ENCODE data around the gene IL6R.

IL6R gene

DNA sequence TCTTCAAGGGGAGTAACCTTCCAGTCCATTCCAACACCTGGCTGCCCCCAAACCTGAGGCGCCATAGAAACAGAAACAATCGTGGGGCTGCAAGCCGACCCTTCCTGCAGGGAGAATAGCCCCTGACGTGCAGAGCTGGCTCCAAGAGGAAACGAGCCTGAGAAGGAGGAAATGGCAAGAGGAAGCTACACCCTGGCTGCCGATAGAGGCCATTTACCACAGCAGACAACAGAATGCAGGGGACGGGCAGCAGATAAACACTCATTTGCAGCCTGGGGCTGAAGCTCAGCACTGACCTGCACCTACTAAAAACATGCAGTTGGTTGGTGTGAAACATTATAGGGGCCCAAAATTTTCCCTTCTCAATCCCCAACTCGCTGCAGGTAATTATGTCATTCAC lies 88.1 kb downstream of the IL6R start:
- TF ChIP-seq POLR2AphosphoS5 (IDR thresholded peaks at IDR 0.05; ENCODE audit: borderline replicate concordance, low read depth, low read length) (no peak), FOXP2 (optimal IDR thresholded peaks at IDR 0.05; ENCODE audit: control extremely low read depth, extremely low read length, insufficient read depth) (no peak), EZH2 (IDR thresholded peaks at IDR 0.05) (no peak)
- H3K27ac ChIP-seq: no peak overlapping the region

DNA sequence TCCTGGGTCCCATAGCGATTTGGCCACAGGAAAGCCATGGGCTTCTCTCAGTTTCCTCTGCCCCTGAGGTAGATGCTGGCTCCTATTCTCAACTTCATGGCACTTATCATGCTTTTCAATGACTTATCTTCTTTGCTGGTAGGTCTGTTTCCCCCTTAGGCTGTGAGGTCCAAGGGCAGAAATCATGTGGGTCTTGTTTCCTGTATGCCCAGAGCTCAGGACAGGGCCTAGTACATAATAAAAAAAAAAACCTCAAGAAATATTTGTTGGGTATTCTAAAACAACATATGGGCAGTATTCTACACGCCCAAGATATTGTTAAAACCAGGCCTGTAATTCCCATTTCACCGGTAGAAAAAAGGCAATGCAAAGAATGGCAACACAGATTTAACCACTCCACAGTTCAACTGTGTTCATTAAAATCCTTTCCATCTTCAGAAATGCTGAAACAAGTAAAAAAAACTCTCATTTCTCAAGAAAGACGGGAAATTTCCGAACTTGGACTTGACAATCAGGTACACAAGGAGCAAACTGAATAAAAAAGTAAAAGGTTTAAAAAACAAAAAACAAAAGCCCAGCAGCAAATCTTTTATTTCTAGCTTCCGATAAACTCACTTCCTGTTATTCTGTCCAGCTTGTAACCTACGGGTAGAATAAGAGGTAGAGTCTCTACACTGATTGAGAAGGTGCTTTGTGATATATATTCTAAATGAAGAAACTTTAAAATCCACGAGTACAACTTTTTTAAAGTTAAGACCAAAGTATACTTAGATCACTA lies 90.5 kb downstream of the IL6R start:
- H3K9ac ChIP-seq (ENCODE audit: insufficient read length): no peak overlapping the region
- no peak overlapping the region for H3K27ac ChIP-seq
- no peak for DNase-seq (ENCODE audit: low read depth, low spot score)
- TF ChIP-seq EZH2 (IDR thresholded peaks at IDR 0.05) (no peak), POLR2AphosphoS5 (IDR thresholded peaks at IDR 0.05; ENCODE audit: borderline replicate concordance, low read depth, low read length) (no peak), FOXP2 (optimal IDR thresholded peaks at IDR 0.05; ENCODE audit: control extremely low read depth, extremely low read length, insufficient read depth) (no peak)
- no peak overlapping the region for H3K4me3 ChIP-seq
- no peaks in the 10 kb centered on the region for H3K36me3 ChIP-seq (ENCODE audit: insufficient read depth, low read length)
- no peaks in the 10 kb centered on the region for H3K9me3 ChIP-seq (ENCODE audit: low read depth, low read length)

More for the DNA sequence above, 88.1 kb downstream of the IL6R start:
- no peak for DNase-seq (ENCODE audit: low read depth, low spot score)
- no peak overlapping the region for H3K4me3 ChIP-seq
- H3K9me3 ChIP-seq (ENCODE audit: low read depth, low read length): no peaks in the 10 kb centered on the region
- no peaks in the 10 kb centered on the region for H3K36me3 ChIP-seq (ENCODE audit: insufficient read depth, low read length)
- no peak overlapping the region for H3K9ac ChIP-seq (ENCODE audit: insufficient read length)

DNA sequence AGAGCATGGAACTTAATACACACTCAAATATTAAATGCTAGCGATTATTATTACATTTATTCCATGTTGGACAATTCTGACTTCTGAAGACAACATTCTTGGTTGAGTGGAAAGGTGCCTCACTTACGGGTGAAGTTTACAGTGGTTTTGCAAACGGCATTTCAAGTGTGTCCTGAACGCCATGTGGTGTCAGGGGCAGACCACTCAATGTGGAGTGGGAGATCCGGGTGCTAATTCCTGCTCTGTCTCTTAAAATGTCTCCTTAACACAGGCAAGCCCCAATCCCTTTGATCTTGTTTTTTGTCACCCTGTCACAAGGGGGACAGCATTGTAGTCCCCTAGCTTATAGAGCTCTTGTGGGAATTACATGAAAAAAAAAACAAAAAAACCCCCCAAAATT lies 91.2 kb downstream of the IL6R start:
- H3K9me3 ChIP-seq (ENCODE audit: low read depth, low read length): no peaks in the 10 kb centered on the region
- DNase-seq (ENCODE audit: low read depth, low spot score): no peak
- TF ChIP-seq FOXP2 (optimal IDR thresholded peaks at IDR 0.05; ENCODE audit: control extremely low read depth, extremely low read length, insufficient read depth) (no peak), EZH2 (IDR thresholded peaks at IDR 0.05) (no peak), POLR2AphosphoS5 (IDR thresholded peaks at IDR 0.05; ENCODE audit: borderline replicate concordance, low read depth, low read length) (no peak)
- no peaks in the 10 kb centered on the region for H3K36me3 ChIP-seq (ENCODE audit: insufficient read depth, low read length)
- no peak overlapping the region for H3K4me3 ChIP-seq
- no peak overlapping the region for H3K9ac ChIP-seq (ENCODE audit: insufficient read length)
- H3K27ac ChIP-seq: no peak overlapping the region

DNA sequence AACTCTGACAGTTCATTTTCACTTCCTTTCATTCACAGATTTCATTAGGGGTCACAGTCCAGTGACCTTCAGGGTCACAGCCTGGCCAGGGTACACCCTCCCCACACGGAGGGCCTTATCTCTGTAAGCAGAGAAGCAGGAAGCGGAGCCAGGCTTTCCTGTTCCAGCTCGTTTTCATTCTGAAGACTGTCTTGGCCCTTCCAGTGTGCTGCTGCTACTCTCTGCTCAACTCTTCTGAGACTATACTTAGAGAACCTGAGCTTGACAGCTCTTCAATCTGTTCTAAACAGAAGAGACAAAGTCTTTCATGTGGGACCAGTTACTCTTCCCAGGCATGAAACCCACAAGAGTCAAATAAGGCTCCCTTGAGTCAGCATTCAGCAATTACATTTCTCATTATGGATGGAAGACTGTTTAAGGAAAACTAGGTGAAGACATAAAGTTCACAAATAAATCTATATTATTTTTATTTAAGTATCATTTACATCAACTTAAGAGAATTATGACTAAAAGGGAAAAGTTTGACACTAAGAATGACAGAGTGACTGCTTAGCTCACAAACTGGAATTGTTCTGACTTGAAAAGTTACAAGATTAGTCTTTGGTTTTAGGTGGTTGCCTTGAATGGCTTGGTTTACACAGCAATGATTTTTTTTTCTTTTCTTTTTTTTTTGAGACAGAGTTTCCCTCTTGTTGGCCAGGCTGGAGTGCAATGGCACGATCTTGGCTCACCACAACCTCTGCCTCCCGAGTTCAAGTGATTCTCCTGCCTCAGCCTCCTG lies 92.1 kb downstream of the IL6R start:
- Histone ChIP-seq H3K27ac (0 out of 2 replicates have a peak overlapping the region, but pooled peaks have one; percentile 51), H3K9ac (ENCODE audit: insufficient read length) (no peak overlapping the region), H3K9me3 (ENCODE audit: low read depth, low read length) (no peaks in the 10 kb centered on the region), H3K36me3 (ENCODE audit: insufficient read depth, low read length) (no peaks in the 10 kb centered on the region), H3K4me3 (no peak overlapping the region)
- TF ChIP-seq POLR2AphosphoS5 (IDR thresholded peaks at IDR 0.05; ENCODE audit: borderline replicate concordance, low read depth, low read length) (no peak), EZH2 (IDR thresholded peaks at IDR 0.05) (no peak), FOXP2 (optimal IDR thresholded peaks at IDR 0.05; ENCODE audit: control extremely low read depth, extremely low read length, insufficient read depth) (no peak)
- no peak for DNase-seq (ENCODE audit: low read depth, low spot score)

DNA sequence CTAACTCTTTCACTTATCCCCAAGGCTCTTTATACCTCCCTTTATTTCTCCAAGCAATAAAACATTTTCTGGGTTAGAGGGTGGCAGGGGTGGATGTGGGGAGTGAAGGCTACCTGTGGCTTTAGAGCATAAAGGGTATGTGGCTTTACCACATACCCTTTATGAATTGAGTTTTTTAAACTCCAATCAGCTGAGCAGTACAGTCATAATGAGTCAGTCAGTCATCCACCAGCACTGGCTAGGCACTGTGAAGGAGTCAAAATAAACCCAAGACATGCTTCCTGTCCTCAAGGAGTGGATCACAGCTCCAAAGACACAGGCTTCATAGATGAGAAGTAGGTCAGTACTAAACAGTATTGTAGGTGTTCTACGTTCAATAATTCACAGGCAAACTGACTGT lies 94.3 kb downstream of the IL6R start:
- no peaks in the 10 kb centered on the region for H3K36me3 ChIP-seq (ENCODE audit: insufficient read depth, low read length)
- no peak overlapping the region for H3K9ac ChIP-seq (ENCODE audit: insufficient read length)
- H3K9me3 ChIP-seq (ENCODE audit: low read depth, low read length): no peaks in the 10 kb centered on the region

DNA sequence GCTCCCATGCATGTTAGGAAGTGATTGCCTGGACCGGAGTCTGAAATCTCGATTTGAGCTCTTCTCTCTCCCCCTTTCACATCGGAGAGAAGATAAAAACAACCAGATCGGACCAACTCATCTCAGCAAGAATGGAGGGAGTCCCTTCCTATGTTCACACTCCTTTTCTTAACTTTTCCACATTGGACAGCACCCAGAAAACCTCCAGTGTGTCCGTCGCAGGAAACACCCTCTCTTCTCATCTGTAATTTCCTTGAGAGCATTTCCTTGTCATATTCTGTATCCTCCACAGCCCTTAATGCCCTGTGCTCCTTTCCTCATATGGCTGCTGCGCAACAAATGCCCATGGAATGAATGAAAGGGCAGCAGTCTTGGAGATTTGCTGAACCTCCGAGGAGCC lies 95.4 kb downstream of the IL6R start:
- no peak overlapping the region for H3K9ac ChIP-seq (ENCODE audit: insufficient read length)
- no peak overlapping the region for H3K27ac ChIP-seq
- no peaks in the 10 kb centered on the region for H3K36me3 ChIP-seq (ENCODE audit: insufficient read depth, low read length)
- TF ChIP-seq FOXP2 (optimal IDR thresholded peaks at IDR 0.05; ENCODE audit: control extremely low read depth, extremely low read length, insufficient read depth) (no peak), EZH2 (IDR thresholded peaks at IDR 0.05) (no peak), POLR2AphosphoS5 (IDR thresholded peaks at IDR 0.05; ENCODE audit: borderline replicate concordance, low read depth, low read length) (no peak)
- no peak overlapping the region for H3K4me3 ChIP-seq
- H3K9me3 ChIP-seq (ENCODE audit: low read depth, low read length): no peaks in the 10 kb centered on the region
- DNase-seq (ENCODE audit: low read depth, low spot score): no peak

More for the DNA sequence above, 94.3 kb downstream of the IL6R start:
- no peak overlapping the region for H3K27ac ChIP-seq
- no peak for DNase-seq (ENCODE audit: low read depth, low spot score)
- TF ChIP-seq POLR2AphosphoS5 (IDR thresholded peaks at IDR 0.05; ENCODE audit: borderline replicate concordance, low read depth, low read length) (no peak), EZH2 (IDR thresholded peaks at IDR 0.05) (no peak), FOXP2 (optimal IDR thresholded peaks at IDR 0.05; ENCODE audit: control extremely low read depth, extremely low read length, insufficient read depth) (no peak)
- H3K4me3 ChIP-seq: no peak overlapping the region

DNA sequence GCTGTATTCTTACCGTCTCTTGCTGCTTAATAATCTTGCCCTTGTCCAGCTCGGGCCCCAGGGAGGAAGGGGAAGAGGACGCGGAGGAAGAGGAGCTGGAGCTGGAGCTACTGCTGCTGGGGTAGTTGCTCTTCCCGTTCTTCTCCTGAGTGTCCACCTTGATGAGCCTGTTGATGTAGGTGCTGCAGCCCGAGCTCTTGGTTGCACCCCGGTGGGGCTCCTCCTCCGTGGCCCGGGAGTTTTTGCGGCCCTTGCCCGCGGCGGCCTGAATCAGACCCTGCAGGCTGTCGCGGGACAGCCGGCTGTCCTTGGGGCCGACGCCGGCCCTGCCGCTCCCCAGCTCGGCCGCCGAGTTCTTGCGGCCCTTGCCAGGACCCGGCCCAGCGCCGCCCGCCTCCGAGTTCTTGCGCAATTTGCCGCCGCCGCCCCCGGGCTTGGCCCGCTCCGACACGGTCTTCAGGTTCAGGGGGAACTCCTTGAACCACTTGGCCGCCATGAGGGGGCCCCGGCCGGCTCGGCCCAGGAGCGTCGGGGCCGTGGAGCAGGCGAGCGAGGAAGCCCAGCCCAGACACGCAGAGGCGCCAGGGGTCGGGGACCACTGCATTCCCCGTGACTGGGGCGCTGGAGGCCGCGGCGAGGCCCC lies 96.4 kb downstream of the IL6R start:
- Histone ChIP-seq H3K4me3 (no peak overlapping the region), H3K9ac (ENCODE audit: insufficient read length) (no peak overlapping the region), H3K9me3 (ENCODE audit: low read depth, low read length) (no peaks in the 10 kb centered on the region), H3K27ac (no peak overlapping the region), H3K36me3 (ENCODE audit: insufficient read depth, low read length) (no peaks in the 10 kb centered on the region)
- no peak for DNase-seq (ENCODE audit: low read depth, low spot score)
- TF ChIP-seq FOXP2 (optimal IDR thresholded peaks at IDR 0.05; ENCODE audit: control extremely low read depth, extremely low read length, insufficient read depth) (no peak), EZH2 (IDR thresholded peaks at IDR 0.05) (no peak), POLR2AphosphoS5 (IDR thresholded peaks at IDR 0.05; ENCODE audit: borderline replicate concordance, low read depth, low read length) (no peak)

Data from SK-N-MC (cell line).